WTC11 (cell line): ENCODE results near the gene GNB5.

ENCODE experiments used
- ELF4 ChIP-seq: sonication (generic); formaldehyde crosslinking; IDR thresholded peaks from 2 replicates; pipeline ENCODE4 v1.8.1; 2022; ENCODE audit warnings: low read depth, mild to moderate bottlenecking, moderate library complexity, missing genetic modification reagents
- KAT7 ChIP-seq: sonication (generic); formaldehyde crosslinking; IDR thresholded peaks from 2 replicates; pipeline ENCODE4 v1.8.1; 2023; ENCODE audit warnings: missing genetic modification reagents, mild to moderate bottlenecking, borderline replicate concordance
- PRDM15 ChIP-seq: sonication (generic); formaldehyde crosslinking; IDR thresholded peaks from 2 replicates; pipeline ENCODE4 v1.8.0; 2022; ENCODE audit warnings: missing genetic modification reagents
- RELA ChIP-seq: sonication (generic); formaldehyde crosslinking; IDR thresholded peaks from 2 replicates; pipeline ENCODE4 v1.8.1; 2022; ENCODE audit warnings: missing genetic modification reagents, mild to moderate bottlenecking, borderline replicate concordance
- SMAD4 ChIP-seq: sonication (generic); formaldehyde crosslinking; IDR thresholded peaks from 2 replicates; pipeline ENCODE4 v1.8.0; 2022; ENCODE audit warnings: mild to moderate bottlenecking, missing genetic modification reagents
- TEAD4 ChIP-seq: sonication (generic); formaldehyde crosslinking; IDR thresholded peaks from 2 replicates; pipeline ENCODE4 v1.8.0; 2022; ENCODE audit warnings: mild to moderate bottlenecking, missing genetic modification reagents
- USF1 ChIP-seq: sonication (generic); formaldehyde crosslinking; IDR thresholded peaks from 2 replicates; pipeline ENCODE4 v1.8.0; 2022; ENCODE audit warnings: mild to moderate bottlenecking, missing genetic modification reagents
- TF ChIP-seq, protein P1 (sequence below): fragments of 200-600 bp; IDR thresholded peaks from 2 replicates; pipeline ENCODE4 v1.8.0; 2022; ENCODE audit warnings: antibody characterized with exemption

DNA sequence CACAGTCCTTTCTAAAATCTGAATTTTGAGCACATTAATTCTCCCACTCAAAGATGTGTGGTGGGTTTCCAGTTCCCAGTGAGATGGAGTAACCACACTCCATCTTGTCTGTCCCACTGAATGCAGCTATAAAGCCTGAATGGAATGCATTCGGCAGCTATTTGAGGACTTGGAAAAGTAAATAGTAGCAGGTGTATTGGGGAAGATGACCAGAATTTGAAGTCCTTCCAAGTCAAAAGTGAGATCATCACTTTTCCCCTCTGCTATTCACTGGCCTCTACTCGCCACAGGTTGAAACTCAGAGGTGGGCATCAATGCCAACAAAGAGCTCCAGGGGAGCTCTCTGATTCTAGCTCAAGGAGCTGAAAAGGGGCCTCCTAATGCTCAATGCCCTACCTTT is 8.1 kb upstream of the GNB5 start:
- no peak for TF ChIP-seq USF1
- TF ChIP-seq RELA (CRISPR knock-in tag) = no peak
- TF ChIP-seq, protein P1, sequence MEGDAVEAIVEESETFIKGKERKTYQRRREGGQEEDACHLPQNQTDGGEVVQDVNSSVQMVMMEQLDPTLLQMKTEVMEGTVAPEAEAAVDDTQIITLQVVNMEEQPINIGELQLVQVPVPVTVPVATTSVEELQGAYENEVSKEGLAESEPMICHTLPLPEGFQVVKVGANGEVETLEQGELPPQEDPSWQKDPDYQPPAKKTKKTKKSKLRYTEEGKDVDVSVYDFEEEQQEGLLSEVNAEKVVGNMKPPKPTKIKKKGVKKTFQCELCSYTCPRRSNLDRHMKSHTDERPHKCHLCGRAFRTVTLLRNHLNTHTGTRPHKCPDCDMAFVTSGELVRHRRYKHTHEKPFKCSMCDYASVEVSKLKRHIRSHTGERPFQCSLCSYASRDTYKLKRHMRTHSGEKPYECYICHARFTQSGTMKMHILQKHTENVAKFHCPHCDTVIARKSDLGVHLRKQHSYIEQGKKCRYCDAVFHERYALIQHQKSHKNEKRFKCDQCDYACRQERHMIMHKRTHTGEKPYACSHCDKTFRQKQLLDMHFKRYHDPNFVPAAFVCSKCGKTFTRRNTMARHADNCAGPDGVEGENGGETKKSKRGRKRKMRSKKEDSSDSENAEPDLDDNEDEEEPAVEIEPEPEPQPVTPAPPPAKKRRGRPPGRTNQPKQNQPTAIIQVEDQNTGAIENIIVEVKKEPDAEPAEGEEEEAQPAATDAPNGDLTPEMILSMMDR = no peak
- no peak for TF ChIP-seq SMAD4 (CRISPR knock-in tag)
- TF ChIP-seq ELF4 (CRISPR knock-in tag) = no peak
- no peak for TF ChIP-seq TEAD4 (CRISPR knock-in tag)
- TF ChIP-seq PRDM15 = no peak
- no peak for TF ChIP-seq KAT7 (CRISPR knock-in tag)
